GM12873 (cell line): ENCODE results near the gene GOLGA6L7.
"Not testable (repeated sequence)": the region's sequence is repeated elsewhere in the genome, so short reads cannot be mapped to it uniquely, and the experiment has no call there.

Source experiments
- TF ChIP-seq, protein P1 (sequence below): IDR thresholded peaks from 2 replicates; pipeline ENCODE4 v1.5.1; 2012; ENCODE audit warnings: low read depth, mild to moderate bottlenecking, moderate library complexity, low read length, control low read depth; ENCODE audit not compliant: insufficient read depth; ENCODE audit errors: missing control alignments

GOLGA6L7 gene

DNA sequence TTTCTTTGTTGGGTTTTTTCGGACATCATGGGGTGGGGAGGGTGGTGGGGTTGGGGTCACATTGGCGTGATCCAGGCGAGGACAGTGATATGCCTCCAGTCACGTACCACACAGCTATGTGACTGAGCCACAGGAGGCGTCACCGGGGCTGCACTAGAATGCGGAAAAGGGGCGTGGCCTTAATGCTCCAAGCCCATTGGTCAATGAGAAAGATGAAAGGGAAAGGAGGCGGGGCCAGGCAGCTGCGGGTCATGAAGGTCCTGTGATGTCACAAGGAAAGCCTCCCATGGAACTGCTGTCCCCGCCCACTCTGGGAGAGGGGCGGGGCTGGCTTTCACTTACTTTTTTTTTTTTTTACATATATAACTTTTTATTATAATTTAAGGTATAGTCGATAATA lies at the start of gene GOLGA6L7:
Gene GOLGA6L7, minus strand, starts transcription at position 124 of the 400 bp plus-strand sequence. Its CDS starts 95 bp downstream, at position 29.
- TF ChIP-seq, protein P1, sequence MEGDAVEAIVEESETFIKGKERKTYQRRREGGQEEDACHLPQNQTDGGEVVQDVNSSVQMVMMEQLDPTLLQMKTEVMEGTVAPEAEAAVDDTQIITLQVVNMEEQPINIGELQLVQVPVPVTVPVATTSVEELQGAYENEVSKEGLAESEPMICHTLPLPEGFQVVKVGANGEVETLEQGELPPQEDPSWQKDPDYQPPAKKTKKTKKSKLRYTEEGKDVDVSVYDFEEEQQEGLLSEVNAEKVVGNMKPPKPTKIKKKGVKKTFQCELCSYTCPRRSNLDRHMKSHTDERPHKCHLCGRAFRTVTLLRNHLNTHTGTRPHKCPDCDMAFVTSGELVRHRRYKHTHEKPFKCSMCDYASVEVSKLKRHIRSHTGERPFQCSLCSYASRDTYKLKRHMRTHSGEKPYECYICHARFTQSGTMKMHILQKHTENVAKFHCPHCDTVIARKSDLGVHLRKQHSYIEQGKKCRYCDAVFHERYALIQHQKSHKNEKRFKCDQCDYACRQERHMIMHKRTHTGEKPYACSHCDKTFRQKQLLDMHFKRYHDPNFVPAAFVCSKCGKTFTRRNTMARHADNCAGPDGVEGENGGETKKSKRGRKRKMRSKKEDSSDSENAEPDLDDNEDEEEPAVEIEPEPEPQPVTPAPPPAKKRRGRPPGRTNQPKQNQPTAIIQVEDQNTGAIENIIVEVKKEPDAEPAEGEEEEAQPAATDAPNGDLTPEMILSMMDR: not testable (repeated sequence)

GRCh38 chr15:28897861-28898585 lies 49.6 kb upstream of the GOLGA6L7 start:
- TF ChIP-seq, protein P1: no peak

DNA sequence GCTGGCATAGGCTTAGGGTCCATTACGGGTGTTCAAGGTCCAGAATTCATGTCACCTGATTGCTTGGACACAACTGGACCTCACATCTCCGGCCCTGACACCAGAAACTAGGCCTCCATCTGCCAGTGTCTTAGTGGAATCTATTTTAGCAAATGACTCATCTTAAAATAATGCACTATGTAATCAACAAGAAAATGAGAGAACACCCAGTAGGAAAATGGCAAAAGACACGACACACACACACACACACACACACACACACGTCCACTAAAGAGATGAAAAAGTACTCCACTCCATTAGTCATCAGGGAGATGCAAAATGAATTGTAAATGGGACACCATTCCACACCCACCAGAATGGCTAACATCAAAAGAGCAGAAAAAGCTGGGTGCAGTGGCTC lies 48.5 kb upstream of the GOLGA6L7 start:
- TF ChIP-seq, protein P1: no peak

- TF ChIP-seq, protein P1: no peak
These were observed 47.1 kb upstream of the GOLGA6L7 start for GRCh38 chr15:28895566-28895965.

DNA sequence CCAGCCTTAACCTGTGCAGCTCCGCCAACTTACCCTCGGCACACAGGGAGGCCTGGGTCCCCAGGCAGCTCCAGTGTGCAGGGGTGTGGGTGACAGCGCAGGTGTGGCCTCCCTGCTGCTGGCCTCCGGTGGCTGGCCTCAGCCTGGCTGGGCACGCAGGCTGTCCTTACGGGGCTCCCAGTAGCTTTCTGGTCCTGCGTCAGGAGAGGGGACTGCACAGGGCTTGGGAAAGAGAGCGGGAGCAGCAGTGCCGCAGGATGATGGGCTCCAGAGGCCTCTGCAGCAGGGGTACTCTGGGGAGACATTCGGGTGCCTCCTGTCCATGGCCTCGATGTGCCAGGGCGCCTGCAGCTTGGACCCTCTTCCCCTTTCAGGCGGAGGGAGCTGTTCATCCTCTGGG lies 46.7 kb upstream of the GOLGA6L7 start:
- TF ChIP-seq, protein P1: no peak

- TF ChIP-seq, protein P1: no peak
These were observed 46.2 kb upstream of the GOLGA6L7 start for GRCh38 chr15:28894631-28895030.

- TF ChIP-seq, protein P1: no peak
These were observed 44.6 kb upstream of the GOLGA6L7 start for GRCh38 chr15:28892789-28893610.
